Activated CD4-positive, alpha-beta T cell treated with anti-CD3 and anti-CD28 coated beads, Interleukin-2, Interleukin-6, amounts not matched to agents 100 ng/mL and 50 ng/mL, durations not matched to agents 16 hours and 8 hours (primary cell): ENCODE data around the gene CHORDC1.
A peak's percentile ranks its signal among the peaks of the same experiment; 100 is the strongest.
"Not testable (repeated sequence)": the region's sequence is repeated elsewhere in the genome, so short reads cannot be mapped to it uniquely, and the experiment has no call there.

ENCODE experiments used
- DNase-seq: peaks from one replicate; pipeline ENCODE4 v3.0.0-alpha.2; 2020

The CHORDC1 gene

GRCh38 chr11:90222459-90223247, at the start of gene CHORDC1:
TSS of gene CHORDC1 (minus strand) at chr11:90223049. CDS start at chr11:90222954, 95 bp downstream.
- DNase-seq: peak; percentile 96

- DNase-seq: no peak
Measured at GRCh38 chr11:90257158-90257525, 34.3 kb upstream of the CHORDC1 start.

GRCh38 chr11:90256404-90257157, 33.7 kb upstream of the CHORDC1 start:
- DNase-seq: no peak

- DNase-seq: no peak
Measured at GRCh38 chr11:90254065-90254464, 31.2 kb upstream of the CHORDC1 start.

- no peak for DNase-seq
Measured at GRCh38 chr11:90252053-90252452, 29.2 kb upstream of the CHORDC1 start.

GRCh38 chr11:90251599-90251998, 28.8 kb upstream of the CHORDC1 start:
- no peak for DNase-seq

- DNase-seq: peak; percentile 11
Measured at GRCh38 chr11:90250970-90251369, 28.1 kb upstream of the CHORDC1 start.

GRCh38 chr11:90246468-90246867, 23.6 kb upstream of the CHORDC1 start:
- no peak for DNase-seq

- DNase-seq: no peak
Measured at GRCh38 chr11:90243534-90243933, 20.7 kb upstream of the CHORDC1 start.

- DNase-seq: no peak
Measured at GRCh38 chr11:90242894-90243416, 20.1 kb upstream of the CHORDC1 start.

- no peak for DNase-seq
Measured at GRCh38 chr11:90241414-90241813, 18.6 kb upstream of the CHORDC1 start.

GRCh38 chr11:90239967-90240636, 17.3 kb upstream of the CHORDC1 start:
- DNase-seq: not testable (repeated sequence)

GRCh38 chr11:90237004-90237403, 14.2 kb upstream of the CHORDC1 start:
- DNase-seq: no peak

GRCh38 chr11:90235526-90235925, 12.7 kb upstream of the CHORDC1 start:
- no peak for DNase-seq

GRCh38 chr11:90234977-90235376, 12.1 kb upstream of the CHORDC1 start:
- no peak for DNase-seq

GRCh38 chr11:90229791-90230190, 6.9 kb upstream of the CHORDC1 start:
- no peak for DNase-seq

GRCh38 chr11:90228056-90228455, 5.2 kb upstream of the CHORDC1 start:
- DNase-seq: no peak

GRCh38 chr11:90223248-90223585, 368 bp upstream of the CHORDC1 start:
- no peak for DNase-seq

GRCh38 chr11:90221803-90222458, 918 bp downstream of the CHORDC1 start:
- DNase-seq: no peak

- peak; percentile 41 for DNase-seq
Measured at GRCh38 chr11:90220391-90220790, 2.5 kb downstream of the CHORDC1 start.

- no peak for DNase-seq
Measured at GRCh38 chr11:90219438-90219837, 3.4 kb downstream of the CHORDC1 start.

GRCh38 chr11:90218606-90219005, 4.2 kb downstream of the CHORDC1 start:
- DNase-seq: peak; percentile 13

GRCh38 chr11:90216611-90217010, 6.2 kb downstream of the CHORDC1 start:
- DNase-seq: no peak
